Uterus (tissue), 2 donors: ENCODE results near the gene HS6ST3.

ENCODE experiments used
- POLR2A ChIP-seq, 2 donors: fragments of 450-650 bp; IDR thresholded peaks; one replicate each; pipeline ENCODE4 v1.6.1; 2016; ENCODE audit warnings: antibody characterized with exemption in 2 of 2, mild to moderate bottlenecking in 1 of 2, moderate library complexity in 1 of 2
- TF ChIP-seq, protein P1 (sequence below), 4 experiments: fragments of 200-600 bp in 2 of 4; fragments of 450-650 bp in 2 of 4; sonication (generic) in 2 of 4; IDR thresholded peaks; one replicate each; pipeline ENCODE4 v1.5.1; 2016 to 2019; ENCODE audit warnings: antibody characterized with exemption in 4 of 4, mild to moderate bottlenecking in 2 of 4, moderate library complexity in 1 of 4

GRCh38 chr13:96796091-96796633 is 706.3 kb downstream of the HS6ST3 start:
- TF ChIP-seq, protein P1, sequence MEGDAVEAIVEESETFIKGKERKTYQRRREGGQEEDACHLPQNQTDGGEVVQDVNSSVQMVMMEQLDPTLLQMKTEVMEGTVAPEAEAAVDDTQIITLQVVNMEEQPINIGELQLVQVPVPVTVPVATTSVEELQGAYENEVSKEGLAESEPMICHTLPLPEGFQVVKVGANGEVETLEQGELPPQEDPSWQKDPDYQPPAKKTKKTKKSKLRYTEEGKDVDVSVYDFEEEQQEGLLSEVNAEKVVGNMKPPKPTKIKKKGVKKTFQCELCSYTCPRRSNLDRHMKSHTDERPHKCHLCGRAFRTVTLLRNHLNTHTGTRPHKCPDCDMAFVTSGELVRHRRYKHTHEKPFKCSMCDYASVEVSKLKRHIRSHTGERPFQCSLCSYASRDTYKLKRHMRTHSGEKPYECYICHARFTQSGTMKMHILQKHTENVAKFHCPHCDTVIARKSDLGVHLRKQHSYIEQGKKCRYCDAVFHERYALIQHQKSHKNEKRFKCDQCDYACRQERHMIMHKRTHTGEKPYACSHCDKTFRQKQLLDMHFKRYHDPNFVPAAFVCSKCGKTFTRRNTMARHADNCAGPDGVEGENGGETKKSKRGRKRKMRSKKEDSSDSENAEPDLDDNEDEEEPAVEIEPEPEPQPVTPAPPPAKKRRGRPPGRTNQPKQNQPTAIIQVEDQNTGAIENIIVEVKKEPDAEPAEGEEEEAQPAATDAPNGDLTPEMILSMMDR (IDR thresholded peaks at IDR 0.05), result no peak
- TF ChIP-seq POLR2A (IDR thresholded peaks at IDR 0.05), result no peak
